ENCODE data around the gene SPEG.
A peak's percentile ranks its signal among the peaks of the same experiment; 100 is the strongest.

Gene SPEG

DNA sequence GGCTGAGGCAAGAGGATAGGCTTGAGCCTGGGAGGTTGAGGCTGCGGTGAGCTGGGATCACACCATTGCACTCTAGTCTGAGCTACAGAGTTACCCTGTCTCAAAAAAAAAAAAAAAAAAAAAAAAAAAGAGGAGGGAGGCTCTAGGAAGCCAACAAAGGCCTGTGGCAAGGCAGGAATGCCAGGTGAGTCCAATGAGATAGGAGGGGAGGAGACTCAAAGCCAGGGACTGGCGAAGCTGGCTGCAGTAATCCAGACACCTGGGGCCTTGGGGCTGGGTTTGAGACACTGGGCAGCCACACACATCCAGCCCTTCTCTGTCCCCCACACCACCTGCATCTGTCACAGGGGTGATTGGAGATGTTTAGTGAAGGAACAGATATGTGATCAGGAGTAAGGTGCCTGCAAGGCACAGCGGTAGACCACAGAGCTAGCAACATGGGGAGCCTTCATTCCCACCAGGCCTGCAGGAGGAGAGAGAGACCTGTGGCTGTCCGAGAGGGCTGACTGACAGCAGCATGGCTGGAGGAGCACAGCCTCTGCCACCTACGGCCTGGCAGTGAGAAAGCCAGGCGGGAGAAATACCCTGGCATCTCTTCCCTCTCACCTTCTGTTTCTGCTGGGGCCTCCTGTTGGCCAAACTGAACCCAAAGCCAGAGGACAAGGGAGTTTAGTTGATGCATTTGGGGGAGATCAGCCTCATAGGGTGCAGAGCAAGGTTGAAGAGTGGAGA, 99.5 kb downstream of the SPEG start:
- no peak for DNase-seq (ENCODE audit: low read depth)

DNA sequence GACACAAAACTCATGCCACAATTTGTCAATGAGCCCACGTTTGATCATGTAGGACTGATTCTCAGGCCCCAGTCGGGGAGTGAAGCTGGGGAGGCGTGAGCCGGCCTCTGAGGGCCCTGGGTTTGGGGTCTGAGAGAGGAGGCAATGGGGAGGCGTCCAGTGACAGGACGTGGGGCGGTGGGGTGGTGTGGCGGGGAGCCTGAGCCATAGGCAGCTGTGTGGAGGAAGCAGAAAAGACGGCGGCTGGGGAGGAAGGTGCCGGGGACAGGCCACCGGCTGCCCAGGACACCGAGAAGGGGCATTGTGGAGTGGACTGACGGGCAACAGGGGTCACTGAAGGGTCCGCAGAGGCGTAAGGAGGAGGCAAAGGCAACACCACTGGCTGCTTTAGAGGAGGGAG, 101.8 kb downstream of the SPEG start:
- no peak for DNase-seq (ENCODE audit: low read depth)

DNA sequence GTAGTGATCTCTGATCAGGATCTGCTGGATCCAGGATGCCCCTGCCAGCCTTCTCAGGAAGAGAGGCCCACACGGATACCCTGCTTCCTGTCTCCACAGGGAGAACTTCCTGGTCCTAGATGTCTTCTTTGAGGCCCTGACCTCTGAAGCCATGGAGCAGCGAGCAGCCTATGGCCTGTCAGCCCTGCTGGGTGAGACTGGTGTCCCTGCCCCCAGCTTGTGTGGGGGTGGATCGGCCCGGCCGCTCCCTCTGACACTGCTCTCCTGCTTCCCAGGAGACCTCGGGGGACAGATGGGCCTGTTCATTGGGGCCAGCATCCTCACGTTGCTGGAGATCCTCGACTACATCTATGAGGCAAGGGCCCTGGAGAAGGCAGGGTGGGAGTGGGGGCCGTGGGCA, 102.3 kb downstream of the SPEG start:
- DNase-seq (ENCODE audit: low read depth) = no peak

DNA sequence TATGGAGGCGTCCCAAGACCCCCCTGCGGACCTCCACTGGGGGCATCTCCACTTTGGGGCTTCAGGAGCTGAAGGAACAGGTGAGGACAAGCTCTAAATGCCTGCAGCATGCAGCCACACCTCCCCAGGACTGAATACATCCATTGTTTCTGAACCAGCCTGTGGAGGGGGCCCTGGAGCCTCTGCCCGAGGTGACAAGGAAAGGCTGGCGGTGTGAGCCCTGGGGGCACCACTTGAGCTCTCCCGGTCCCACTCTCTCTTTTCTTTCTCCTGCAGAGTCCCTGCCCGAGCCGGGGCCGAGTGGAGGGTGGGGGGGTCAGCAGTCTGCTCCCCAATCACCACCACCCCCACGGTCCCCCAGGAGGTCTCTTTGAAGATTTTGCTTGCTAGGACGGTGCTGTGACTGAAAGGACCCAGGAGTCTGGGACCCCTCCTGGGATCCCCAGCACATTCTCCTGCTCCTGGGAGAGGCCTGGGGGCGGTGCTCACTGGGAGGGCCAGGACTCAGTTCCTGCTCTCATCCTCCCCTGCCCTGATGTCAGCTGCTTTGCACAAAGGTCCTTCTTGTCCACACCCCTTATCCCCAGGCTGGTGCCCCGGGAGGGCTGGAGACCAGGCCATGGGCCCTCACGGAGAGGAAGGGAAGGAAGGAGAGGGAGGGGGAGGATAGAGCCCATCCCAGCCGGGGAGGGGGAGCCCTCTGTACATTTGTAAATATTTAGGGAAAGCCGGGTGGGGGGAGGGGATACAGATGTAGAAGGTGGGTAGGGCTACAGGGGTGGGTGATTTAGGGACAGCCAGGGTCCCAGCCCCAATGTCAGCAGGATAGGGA, 103.2 kb downstream of the SPEG start:
- DNase-seq (ENCODE audit: low read depth) = no peak

DNA sequence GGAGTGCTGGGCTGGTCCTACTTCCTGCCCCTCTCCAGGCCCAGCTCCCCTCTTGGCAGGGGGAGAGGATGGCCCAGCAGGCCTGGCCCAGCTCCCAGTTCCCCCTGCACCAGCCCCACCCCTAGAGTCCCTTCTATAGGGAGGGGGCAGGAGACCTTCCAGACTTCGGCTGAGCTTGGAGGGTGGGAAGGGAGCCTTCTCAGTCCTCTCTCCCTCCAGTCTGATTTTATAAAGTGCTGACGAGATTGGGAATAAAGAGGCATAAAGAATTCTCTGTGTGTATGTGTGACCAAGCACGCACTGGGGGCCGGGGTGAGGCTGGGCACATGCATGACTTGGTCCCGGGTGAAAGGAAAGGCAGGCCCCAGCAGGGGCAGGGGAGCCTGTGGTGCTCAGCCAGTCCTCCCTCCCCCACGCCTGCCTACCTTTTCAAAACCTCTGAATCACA, 103.9 kb downstream of the SPEG start:
- DNase-seq (ENCODE audit: low read depth) = no peak

DNA sequence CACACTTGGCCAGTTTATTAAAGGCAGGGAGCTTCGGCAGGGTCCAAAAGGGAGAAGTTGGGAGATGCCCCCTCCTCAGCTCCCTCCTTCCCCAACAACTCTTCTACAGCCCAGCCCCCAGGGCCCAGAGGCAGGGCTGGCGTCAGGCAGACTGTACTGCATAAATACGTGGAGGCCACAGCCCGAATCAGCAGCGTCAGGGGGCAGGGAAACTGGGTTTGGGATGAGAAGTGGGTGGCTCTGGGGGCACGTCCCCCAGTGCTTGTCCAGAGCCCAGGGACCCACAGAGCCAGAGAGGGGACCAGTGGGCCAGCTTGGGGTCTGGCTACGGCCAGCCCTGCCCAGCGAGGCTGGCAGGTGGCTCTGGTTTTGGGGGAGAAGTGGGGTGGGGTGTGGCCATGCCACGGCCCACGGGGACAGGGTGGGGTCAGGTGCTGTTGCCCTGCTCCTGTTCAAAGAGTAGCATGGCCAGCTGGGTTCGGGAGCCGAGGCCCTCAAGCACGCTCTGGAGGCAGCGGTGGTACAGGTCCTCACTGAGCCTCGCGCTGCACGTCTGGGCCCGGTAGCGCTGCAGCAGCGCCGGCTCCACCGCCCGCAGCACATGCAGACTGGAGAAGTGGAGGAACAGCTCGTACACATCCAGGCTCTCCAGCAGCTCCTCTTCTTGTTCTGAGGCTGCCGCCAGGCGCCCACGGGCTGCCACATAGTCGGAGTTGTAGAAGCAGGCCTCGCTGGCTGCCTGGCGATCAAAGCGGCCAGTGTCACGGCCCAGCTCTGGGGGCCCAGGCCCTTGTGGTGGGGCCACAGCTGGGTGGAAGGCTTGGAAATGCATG, 104.5 kb downstream of the SPEG start:
- DNase-seq (ENCODE audit: low read depth) = no peak

DNA sequence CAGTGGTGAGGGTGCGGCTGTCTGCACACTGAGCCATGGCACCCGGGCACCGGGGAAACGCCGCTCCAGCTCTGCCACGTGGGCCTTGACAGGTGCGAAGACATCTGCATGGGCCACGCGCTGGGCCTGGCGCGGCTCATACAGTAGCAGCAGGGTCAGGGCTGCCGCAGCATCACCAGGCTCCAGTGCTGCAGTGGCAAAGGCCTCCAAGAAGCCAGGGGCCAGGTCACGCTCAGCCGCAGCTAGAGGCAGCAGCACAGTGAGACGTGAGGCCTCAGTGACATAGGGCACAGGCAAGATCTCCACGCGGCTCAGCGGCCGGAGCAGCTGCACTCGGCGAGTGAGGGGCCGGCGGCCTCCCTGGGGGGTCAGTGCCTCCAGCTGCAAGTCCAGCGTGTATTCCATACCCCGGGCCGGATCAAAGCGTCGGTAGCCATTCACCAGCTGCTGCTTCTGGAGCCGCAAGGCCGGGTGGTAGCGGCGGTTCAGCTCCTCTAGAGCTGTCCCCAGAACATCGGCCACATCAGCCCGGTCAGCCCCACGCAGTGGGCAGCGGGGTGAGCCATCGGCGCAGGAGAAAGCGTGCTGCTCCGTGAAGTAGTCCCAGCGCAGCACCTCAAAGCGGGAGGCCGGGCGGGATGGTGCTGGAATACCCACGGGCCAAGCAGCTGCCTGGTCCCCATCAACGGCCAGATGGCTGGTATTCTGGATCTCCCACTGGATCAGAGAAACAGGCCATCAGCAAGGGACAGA, 105.5 kb downstream of the SPEG start:
- no peak for DNase-seq (ENCODE audit: low read depth)

DNA sequence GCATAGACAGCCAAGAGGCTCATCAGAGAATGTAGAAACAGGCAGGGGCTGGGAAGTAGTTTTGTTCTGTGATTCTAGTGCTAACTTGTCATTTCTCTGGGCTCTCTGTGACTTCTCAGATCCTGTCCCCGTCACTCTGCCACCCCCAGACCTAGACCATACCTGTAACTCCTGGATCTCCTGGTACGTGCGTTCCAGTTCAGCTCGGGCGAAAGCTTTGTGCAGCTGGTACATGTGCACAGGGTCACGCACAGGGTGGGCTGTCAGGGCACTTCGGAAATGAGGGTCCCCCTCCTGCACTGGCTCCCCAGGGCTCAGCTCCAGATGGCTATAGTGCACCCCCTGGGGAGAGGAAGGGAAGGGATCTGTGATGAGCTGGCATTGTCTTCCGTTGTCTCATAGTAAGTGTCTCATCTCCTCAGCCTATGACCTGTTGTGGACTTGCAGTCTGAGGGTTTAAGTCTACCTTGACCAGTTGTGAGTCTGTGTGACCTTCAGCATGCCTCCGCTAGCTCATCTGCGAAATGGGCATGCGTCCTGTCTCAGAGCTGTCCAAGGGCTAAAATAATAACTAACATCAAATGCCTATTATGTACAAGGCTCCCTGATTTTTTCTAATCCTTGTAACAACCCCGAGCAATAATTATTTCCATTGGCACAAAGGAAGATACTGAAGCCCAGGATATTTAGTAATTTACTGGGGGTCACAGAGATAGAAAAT, 106.3 kb downstream of the SPEG start:
- DNase-seq (ENCODE audit: low read depth) = no peak

DNA sequence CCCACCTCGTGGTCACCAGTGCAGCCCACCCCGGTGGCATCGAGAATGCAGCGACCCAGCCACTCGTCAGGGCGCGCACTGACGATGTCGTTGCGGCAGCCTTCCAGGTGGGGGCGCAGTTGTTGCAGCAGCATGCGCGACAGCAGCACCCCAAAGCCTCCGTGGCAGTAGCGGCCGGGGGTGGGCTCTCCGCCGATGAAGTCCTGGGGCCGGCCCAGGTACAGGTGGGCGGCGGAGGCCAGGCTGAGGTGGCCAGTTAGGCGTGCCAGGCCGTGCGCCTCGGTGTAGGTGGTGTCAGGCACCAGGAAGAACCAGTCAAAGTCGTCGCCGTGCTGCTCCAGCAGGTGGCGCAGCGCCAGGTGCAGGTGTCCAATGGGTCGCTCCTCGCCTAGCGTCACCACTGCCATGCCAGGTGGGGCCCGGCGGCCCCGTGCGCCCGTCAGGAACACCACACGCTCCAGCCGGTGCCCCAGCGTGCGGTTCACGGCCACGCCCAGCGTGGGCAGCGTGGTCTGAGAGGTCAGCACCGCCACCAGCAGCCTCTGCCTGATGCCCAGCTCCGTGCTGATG, 107.1 kb downstream of the SPEG start:
- peak; percentile 80 for DNase-seq (ENCODE audit: low read depth)

DNA sequence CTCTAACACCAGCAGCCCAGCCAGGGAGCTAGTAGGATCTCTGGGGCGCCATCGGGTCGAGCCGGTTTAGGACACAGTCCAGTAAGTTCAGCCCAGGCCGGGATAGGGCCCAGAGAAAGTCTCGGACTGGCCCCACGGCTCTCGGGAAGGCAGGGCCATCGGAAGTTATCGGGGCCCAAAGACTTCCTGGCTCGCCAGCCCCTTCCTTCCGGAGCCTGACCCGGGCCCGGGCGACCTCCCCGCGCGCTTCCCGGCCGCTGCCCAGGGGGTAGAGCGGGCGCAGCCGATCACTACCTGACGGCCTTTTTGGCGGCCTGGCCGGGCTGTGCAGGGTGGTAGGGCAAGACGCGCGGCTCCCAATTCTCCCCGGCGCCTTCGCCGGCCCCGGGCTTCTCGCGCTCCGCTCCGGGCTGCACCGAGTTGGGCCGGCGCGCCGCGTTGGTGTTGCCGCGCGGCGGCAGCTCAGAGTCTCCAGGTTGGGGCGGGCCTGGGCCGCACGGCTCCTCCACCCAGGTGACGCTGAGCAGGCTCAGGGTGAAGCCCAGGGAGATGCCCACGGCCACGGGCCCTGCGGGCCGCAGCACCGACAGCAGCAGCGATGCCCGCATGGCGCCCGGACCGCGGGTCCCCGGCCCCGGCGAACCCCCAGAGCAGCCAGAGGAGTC, 108.4 kb downstream of the SPEG start:
- no peak for DNase-seq (ENCODE audit: low read depth)

DNA sequence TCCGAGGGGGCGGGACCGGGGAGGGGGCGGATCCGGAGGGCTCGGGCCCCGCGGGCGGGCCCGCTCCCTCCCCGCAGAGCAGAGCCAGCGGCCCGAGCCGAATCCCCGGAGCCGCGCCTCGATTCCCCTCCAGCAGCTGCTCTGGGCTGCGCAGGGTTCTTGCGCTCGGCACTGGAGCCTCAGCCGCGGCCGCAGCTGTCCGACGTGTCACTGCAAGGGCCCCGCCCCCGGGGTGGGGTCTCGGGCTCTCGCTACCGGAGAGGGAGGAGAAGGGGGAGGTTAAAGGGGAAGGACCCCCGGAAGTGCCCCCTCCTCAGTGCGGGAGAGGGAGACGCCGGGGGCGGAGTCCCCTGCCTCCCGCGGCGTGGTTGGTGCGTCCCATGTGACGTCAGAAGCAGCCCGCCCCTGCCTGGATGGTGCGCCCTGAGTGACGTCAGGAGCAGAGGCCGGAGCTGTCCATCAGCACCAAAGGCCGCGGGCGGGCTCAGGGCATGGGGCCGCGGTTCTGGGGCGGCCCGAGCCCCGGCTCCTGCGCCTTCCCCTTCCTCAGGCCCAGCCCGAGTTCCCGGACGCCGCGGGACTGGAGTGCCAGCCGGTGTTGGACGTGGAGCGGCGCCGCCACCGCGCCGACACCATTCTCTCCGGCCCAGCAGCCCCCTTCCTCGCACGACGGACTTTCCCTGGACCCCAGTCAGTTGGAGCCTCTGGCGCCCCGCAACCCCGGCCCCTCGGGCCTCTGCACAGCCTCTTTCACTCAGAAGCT, 109.1 kb downstream of the SPEG start, which contains the start of the genes CHPF and TMEM198:
Gene CHPF, minus strand, starts transcription at position 214 of the 763 bp plus-strand sequence. CDS start 271 bp downstream, outside the sequence.
Gene TMEM198, plus strand, starts transcription at position 433 of the 763 bp plus-strand sequence. CDS start 700 bp downstream, outside the sequence.
- DNase-seq (ENCODE audit: low read depth) = peak; percentile 80

DNA sequence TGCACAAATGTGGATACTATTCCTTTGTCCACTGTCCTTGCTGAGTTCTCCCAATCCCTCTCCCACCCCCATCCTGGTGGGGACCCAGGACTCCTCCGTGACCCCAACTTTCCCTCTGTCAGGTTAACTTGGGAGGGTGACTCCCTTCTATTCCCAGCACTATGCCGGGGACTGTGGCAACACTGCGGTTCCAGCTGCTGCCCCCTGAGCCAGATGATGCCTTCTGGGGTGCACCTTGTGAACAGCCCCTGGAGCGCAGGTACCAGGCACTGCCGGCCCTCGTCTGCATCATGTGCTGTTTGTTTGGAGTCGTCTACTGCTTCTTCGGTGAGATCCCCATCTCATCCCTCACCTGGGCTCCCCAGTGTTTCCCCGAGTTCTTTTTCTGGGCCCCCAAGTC, 109.9 kb downstream of the SPEG start:
- no peak for DNase-seq (ENCODE audit: low read depth)

DNA sequence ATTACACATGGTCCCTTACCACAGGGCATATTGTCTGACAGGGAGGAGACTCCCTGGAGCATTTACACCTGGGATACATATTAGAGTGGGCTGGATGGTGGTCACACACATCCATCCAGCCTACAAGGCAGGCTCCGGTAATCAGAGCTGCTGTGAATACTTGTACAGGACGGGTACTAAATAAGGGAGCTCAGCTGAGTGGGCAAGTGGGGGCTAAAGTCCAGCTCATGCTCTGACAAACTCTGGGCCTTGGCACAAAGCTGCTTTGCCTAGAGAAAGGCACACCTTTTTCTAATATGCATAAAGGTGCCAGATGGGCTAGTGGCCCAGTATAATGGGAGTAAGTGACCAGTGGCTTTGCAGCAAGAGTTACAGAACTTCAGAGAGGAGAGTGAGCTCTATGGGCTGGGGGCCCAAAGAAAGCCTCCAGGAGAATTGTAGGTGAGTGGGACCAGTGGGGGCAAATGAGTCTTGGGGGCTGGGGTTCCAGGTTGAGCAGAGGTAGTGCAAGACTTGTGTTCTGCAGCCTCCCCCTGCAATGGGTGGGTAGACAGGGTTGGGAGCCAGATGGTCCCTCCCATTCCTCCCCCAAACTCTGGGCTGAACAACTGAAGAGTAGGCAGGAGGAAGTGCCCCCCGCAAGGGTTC, 110.8 kb downstream of the SPEG start:
- DNase-seq (ENCODE audit: low read depth) = no peak

DNA sequence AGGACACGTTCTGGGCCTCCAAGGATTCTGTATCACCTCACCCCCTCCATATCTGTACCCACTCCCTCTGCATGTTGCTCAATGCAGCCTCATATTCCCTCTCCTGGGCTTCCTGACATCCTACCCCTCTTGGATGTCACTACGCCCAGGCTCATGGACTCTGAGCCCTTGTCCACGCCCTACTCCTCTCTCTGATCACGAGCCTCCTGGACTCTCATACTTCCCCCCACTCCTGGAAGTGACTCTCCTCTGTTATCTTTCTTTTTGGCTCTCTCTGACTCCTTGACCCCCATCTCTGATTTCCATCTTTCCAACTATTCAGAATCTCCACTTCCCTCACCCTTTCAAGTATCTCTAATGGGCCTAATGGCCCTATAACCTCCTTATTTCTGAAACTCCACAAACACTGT, 111.3 kb downstream of the SPEG start:
- DNase-seq (ENCODE audit: low read depth) = no peak

DNA sequence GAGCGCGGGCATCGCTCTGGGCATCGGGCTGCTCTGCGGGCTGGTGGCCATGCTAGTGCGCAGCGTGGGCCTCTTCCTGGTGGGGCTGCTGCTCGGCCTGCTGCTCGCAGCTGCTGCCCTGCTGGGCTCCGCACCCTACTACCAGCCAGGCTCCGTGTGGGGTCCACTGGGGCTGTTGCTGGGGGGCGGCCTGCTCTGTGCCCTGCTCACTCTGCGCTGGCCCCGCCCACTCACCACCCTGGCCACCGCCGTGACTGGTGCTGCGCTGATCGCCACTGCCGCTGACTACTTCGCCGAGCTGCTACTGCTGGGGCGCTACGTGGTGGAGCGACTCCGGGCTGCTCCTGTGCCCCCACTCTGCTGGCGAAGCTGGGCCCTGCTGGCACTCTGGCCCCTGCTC, 113.0 kb downstream of the SPEG start:
- no peak for DNase-seq (ENCODE audit: low read depth)
